Medulla oblongata (tissue), 1 donor: Measurements from ENCODE around the gene PKP2.
A peak's percentile ranks its signal among the peaks of the same experiment; 100 is the strongest.

ENCODE experiments used
- DNase-seq: peaks from one replicate; pipeline ENCODE4 v3.0.0-alpha.2; 2015; ENCODE audit errors: extremely low spot score

Gene PKP2

GRCh38 chr12:32896432-32897280 is at the start of gene PKP2:
Gene PKP2, minus strand, starts transcription at chr12:32896777. Its CDS starts 46 bp downstream, at chr12:32896731.
- peak; percentile 8 for DNase-seq

- DNase-seq: no peak
Measured at GRCh38 chr12:32944195-32944594, 47.6 kb upstream of the PKP2 start.

GRCh38 chr12:32939801-32940200 is 43.2 kb upstream of the PKP2 start:
- DNase-seq: no peak

- DNase-seq: no peak
Measured at GRCh38 chr12:32926963-32927362, 30.4 kb upstream of the PKP2 start.

GRCh38 chr12:32926356-32926755 is 29.8 kb upstream of the PKP2 start:
- DNase-seq: no peak

- DNase-seq: no peak
Measured at GRCh38 chr12:32922546-32923297, 26.1 kb upstream of the PKP2 start.

GRCh38 chr12:32921397-32921796 is 24.8 kb upstream of the PKP2 start:
- no peak for DNase-seq

GRCh38 chr12:32920506-32921085 is 24.0 kb upstream of the PKP2 start:
- DNase-seq: no peak

- peak; percentile 35 for DNase-seq
Measured at GRCh38 chr12:32918890-32919801, 22.6 kb upstream of the PKP2 start.

GRCh38 chr12:32917094-32917611 is 20.6 kb upstream of the PKP2 start:
- DNase-seq: no peak

GRCh38 chr12:32907898-32908476 is 11.4 kb upstream of the PKP2 start:
- DNase-seq: no peak

GRCh38 chr12:32907166-32907565 is 10.6 kb upstream of the PKP2 start:
- DNase-seq: no peak

- DNase-seq: no peak
Measured at GRCh38 chr12:32906399-32907165, 10.0 kb upstream of the PKP2 start.

GRCh38 chr12:32903763-32904162 is 7.2 kb upstream of the PKP2 start:
- DNase-seq: no peak

- no peak for DNase-seq
Measured at GRCh38 chr12:32903318-32903717, 6.7 kb upstream of the PKP2 start.

- no peak for DNase-seq
Measured at GRCh38 chr12:32902287-32902997, 5.9 kb upstream of the PKP2 start.

GRCh38 chr12:32901553-32901952 is 5.0 kb upstream of the PKP2 start:
- DNase-seq: no peak

GRCh38 chr12:32897687-32898573 is 1.4 kb upstream of the PKP2 start:
- DNase-seq: no peak

GRCh38 chr12:32897281-32897610 is 669 bp upstream of the PKP2 start:
- DNase-seq: no peak
